Osteocyte (in vitro differentiated cells): ENCODE results near the gene ARHGAP31. TPM values are rescaled to one million over a fixed set of nuclear protein-coding genes. Genes with fewer than 3 reads are reported as not detected.

Source experiments
- DNase-seq: peaks from one replicate; pipeline ENCODE4 v3.0.0; 2021; ENCODE audit warnings: mixed read lengths; ENCODE audit not compliant: unreplicated experiment; ENCODE audit errors: extremely low spot score
- H3K27ac Mint-ChIP-seq: one replicate; pipeline ENCODE4 v1.8.0; 2021; ENCODE audit warnings: mild to moderate bottlenecking, mixed read lengths; ENCODE audit not compliant: unreplicated experiment
- H3K27me3 Mint-ChIP-seq: one replicate; pipeline ENCODE4 v1.8.0; 2021; ENCODE audit warnings: mixed read lengths; ENCODE audit not compliant: unreplicated experiment
- H3K36me3 Mint-ChIP-seq: one replicate; pipeline ENCODE4 v1.8.0; 2021; ENCODE audit warnings: mixed read lengths; ENCODE audit not compliant: unreplicated experiment
- H3K4me1 Mint-ChIP-seq: one replicate; pipeline ENCODE4 v1.8.0; 2021; ENCODE audit warnings: mixed read lengths; ENCODE audit not compliant: unreplicated experiment
- H3K4me3 Mint-ChIP-seq: one replicate; pipeline ENCODE4 v1.8.0; 2021; ENCODE audit warnings: mild to moderate bottlenecking, moderate library complexity, mixed read lengths; ENCODE audit not compliant: unreplicated experiment
- H3K9me3 Mint-ChIP-seq: one replicate; pipeline ENCODE4 v1.8.0; 2021; ENCODE audit warnings: mixed read lengths; ENCODE audit not compliant: unreplicated experiment
- CTCF ChIP-seq: fragments of 200-600 bp; sonication (generic); IDR thresholded peaks from 2 replicates; pipeline ENCODE4 v1.5.0; 2021; ENCODE audit warnings: antibody characterized with exemption, mild to moderate bottlenecking, moderate library complexity
- total RNA-seq: library from RNA; stranded (reverse); gene quantifications from 2 replicates; pipeline ENCODE4 v1.2.1, GENCODE V29; 2021

ARHGAP31 gene
- total RNA-seq, 1 donor from 2014 or later, result 49.7 TPM

- Mint-ChIP-seq H3K4me3 (no peak overlapping the region), H3K27ac (no peak overlapping the region), H3K36me3 (peaks cover 44% of the 10 kb centered on the region), H3K4me1 (no peaks in the 10 kb centered on the region), H3K27me3 (no peaks in the 10 kb centered on the region), H3K9me3 (no peaks in the 10 kb centered on the region)
- TF ChIP-seq CTCF, result no peak
- DNase-seq, result no peak
Observed at GRCh38 chr3:119453822-119454221, 159.6 kb downstream of the ARHGAP31 start.

GRCh38 chr3:119456469-119456868 lies 162.3 kb downstream of the ARHGAP31 start:
- no peak overlapping the region for H3K27ac Mint-ChIP-seq
- DNase-seq, result no peak
- no peaks in the 10 kb centered on the region for H3K27me3 Mint-ChIP-seq
- no peak overlapping the region for H3K4me3 Mint-ChIP-seq
- H3K4me1 Mint-ChIP-seq, result peaks cover 14% of the 10 kb centered on the region
- H3K36me3 Mint-ChIP-seq, result peaks cover 49% of the 10 kb centered on the region
- no peaks in the 10 kb centered on the region for H3K9me3 Mint-ChIP-seq
- no peak for TF ChIP-seq CTCF

GRCh38 chr3:119457246-119457645 lies 163.1 kb downstream of the ARHGAP31 start:
- no peak for DNase-seq
- no peaks in the 10 kb centered on the region for H3K9me3 Mint-ChIP-seq
- H3K27ac Mint-ChIP-seq, result no peak overlapping the region
- no peaks in the 10 kb centered on the region for H3K27me3 Mint-ChIP-seq
- peaks cover 22% of the 10 kb centered on the region for H3K4me1 Mint-ChIP-seq
- no peak overlapping the region for H3K4me3 Mint-ChIP-seq
- no peak for TF ChIP-seq CTCF
- H3K36me3 Mint-ChIP-seq, result peaks cover 44% of the 10 kb centered on the region

GRCh38 chr3:119463171-119464169 lies 169.3 kb downstream of the ARHGAP31 start, which contains the start of gene TMEM39A:
TSS of gene TMEM39A (minus strand) at chr3:119463615. CDS start at chr3:119462074, 1,541 bp downstream.
- Mint-ChIP-seq H3K4me1 (peaks cover 39% of the 10 kb centered on the region), H3K27ac (peak within 1 kb of the TSS; percentile 97), H3K27me3 (no peaks in the 10 kb centered on the region), H3K9me3 (no peaks in the 10 kb centered on the region), H3K4me3 (peak within 1 kb of the TSS; percentile 98), H3K36me3 (peaks cover 21% of the 10 kb centered on the region)
- DNase-seq, result peak; percentile 100
- peak; percentile 14 for TF ChIP-seq CTCF

GRCh38 chr3:119468041-119468440 lies 173.9 kb downstream of the ARHGAP31 start:
- peak overlapping the region; percentile 95 for H3K4me3 Mint-ChIP-seq
- H3K27ac Mint-ChIP-seq, result peak overlapping the region; percentile 86
- H3K27me3 Mint-ChIP-seq, result no peaks in the 10 kb centered on the region

More at GRCh38 chr3:119468041-119468440, 173.9 kb downstream of the ARHGAP31 start:
- Mint-ChIP-seq H3K36me3 (no peaks in the 10 kb centered on the region), H3K4me1 (peaks cover 27% of the 10 kb centered on the region), H3K9me3 (no peaks in the 10 kb centered on the region)
- TF ChIP-seq CTCF, result no peak
- DNase-seq, result no peak
